ENCODE measurements around the gene SDS. TPM values are rescaled to one million over a fixed set of nuclear protein-coding genes. Genes with fewer than 3 reads are reported as not detected.
"Not testable (repeated sequence)": the region's sequence is repeated elsewhere in the genome, so short reads cannot be mapped to it uniquely, and the experiment has no call there.

SDS gene
- total and polyA plus RNA-seq, 8 donors, result 0.25 to 4.7 (median 1.4) TPM; not detected in 3

DNA sequence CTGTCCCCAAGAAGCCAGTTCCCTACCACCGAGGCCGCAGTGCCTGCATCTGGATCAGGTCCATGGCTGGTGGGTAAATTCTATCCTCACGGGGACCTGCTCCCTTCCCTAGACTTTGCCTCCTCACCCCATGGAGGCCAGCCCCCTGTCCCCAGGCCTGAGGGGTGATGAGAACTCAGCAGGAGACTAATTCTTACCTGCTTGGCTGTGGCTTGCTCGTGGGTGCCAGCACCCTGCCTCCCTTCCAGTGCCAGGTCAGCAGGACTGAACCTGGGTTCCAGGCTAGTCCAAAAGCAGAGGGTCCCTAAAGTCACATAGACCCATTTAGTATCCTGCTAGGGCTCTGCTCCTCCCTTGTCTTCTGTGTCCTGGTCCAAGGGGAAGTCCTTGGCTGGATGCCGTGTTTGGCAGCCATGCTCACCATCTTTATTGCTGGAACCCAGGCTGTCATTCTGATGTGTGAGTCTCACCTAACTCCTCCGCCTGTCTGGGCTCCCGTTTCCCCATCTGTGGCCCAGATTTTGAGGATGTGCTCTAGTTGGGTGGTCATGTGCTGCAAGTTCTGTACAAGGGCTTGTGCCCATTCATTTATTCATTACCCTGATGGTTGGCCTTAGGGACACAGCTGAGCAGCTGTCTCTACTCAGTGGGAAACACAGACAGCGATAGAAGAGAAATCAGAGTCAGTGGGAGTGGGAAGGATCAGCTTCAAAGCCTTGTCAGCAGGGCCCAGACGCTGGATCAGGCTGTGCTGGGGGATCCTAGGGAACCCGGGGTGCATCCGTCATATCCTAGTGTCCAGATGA lies 44.4 kb downstream of the SDS start:
- Histone ChIP-seq H3K27me3 (no peaks in the 10 kb centered on the region), H3K4me1 (peaks cover 7 to 34% (median 19%) of the 10 kb centered on the region in 4 donors), H3K36me3 (peaks cover 0 to 13% (median 3%) of the 10 kb centered on the region in 4 donors), H3K27ac (peak overlapping the region; percentile 84 to 94 (median 88)), H3K9me3 (no peaks in the 10 kb centered on the region), H3K4me3 (peak overlapping the region; percentile 77 to 92 (median 86))
- WGBS, 5 donors, result 38 to 54% (median 48%) methylated on average over 11 of the region's 11 CpGs
- intact Hi-C loops (cut with DNase I; ENCODE audit: low total_unique reads), result no loop called here
- DNase-seq, result peak in 1 of 2 donors; percentile 65
- TF ChIP-seq EP300 (IDR thresholded peaks at IDR 0.05) (no peak), POLR2A (IDR thresholded peaks at IDR 0.05) (no peak), POLR2AphosphoS5 (IDR thresholded peaks at IDR 0.05) (no peak)
- TF ChIP-seq, protein P1, sequence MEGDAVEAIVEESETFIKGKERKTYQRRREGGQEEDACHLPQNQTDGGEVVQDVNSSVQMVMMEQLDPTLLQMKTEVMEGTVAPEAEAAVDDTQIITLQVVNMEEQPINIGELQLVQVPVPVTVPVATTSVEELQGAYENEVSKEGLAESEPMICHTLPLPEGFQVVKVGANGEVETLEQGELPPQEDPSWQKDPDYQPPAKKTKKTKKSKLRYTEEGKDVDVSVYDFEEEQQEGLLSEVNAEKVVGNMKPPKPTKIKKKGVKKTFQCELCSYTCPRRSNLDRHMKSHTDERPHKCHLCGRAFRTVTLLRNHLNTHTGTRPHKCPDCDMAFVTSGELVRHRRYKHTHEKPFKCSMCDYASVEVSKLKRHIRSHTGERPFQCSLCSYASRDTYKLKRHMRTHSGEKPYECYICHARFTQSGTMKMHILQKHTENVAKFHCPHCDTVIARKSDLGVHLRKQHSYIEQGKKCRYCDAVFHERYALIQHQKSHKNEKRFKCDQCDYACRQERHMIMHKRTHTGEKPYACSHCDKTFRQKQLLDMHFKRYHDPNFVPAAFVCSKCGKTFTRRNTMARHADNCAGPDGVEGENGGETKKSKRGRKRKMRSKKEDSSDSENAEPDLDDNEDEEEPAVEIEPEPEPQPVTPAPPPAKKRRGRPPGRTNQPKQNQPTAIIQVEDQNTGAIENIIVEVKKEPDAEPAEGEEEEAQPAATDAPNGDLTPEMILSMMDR (IDR thresholded peaks at IDR 0.05), result no peak

DNA sequence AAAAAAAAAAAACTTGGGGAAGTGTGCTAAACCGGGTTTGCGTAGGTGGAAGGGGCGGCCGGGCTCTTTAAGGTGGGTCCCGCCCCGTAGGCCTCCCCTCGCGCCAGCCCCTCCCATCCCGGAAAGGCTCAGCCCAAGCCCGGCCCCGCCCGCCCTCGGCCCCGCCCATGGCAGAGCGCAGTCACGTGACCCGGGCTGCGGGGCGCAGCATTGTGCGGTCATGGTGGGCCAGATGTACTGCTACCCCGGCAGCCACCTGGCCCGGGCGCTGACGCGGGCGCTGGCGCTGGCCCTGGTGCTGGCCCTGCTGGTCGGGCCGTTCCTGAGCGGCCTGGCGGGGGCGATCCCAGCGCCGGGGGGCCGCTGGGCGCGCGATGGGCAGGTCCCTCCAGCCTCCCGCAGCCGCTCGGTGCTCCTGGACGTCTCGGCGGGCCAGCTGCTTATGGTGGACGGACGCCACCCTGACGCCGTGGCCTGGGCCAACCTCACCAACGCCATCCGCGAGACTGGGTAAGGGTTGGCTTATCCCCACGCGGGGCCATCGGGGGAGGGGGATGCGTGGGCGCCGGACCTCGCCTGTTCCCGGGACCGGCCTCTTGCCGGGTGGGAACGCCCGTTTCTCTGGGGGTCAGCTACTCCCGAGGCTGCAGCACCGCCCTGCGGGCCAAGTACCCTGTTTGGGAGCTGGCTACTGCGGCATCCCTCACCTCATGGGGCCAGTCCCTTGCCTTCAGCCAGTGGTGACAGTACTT lies 45.1 kb downstream of the SDS start, which contains the start of gene PLBD2:
PLBD2 (plus strand) TSS at position 207 of the 752 bp plus-strand sequence; CDS start at position 221, 14 bp downstream.
- peak; percentile 96 to 98 for DNase-seq
- H3K27me3 ChIP-seq, result no peaks in the 10 kb centered on the region
- no peak for TF ChIP-seq POLR2A (IDR thresholded peaks at IDR 0.05)
- peak; percentile 53 to 89 (median 67) for TF ChIP-seq POLR2AphosphoS5 (IDR thresholded peaks at IDR 0.05)
- TF ChIP-seq EP300 (IDR thresholded peaks at IDR 0.05), result no peak
- TF ChIP-seq, protein P1 (IDR thresholded peaks at IDR 0.05), result no peak
- H3K36me3 ChIP-seq, result peaks cover 0 to 5% (median 0%) of the 10 kb centered on the region in 4 donors
- intact Hi-C loops (cut with DNase I; ENCODE audit: low total_unique reads), result no loop called here
- peak within 1 kb of the TSS; percentile 77 to 92 (median 86) for H3K4me3 ChIP-seq
- WGBS, 5 donors, result 0 to 1% (median 0%) methylated on average over 25 to 67 of the region's 67 CpGs
- no peaks in the 10 kb centered on the region for H3K9me3 ChIP-seq
- H3K4me1 ChIP-seq, result peaks cover 7 to 34% (median 19%) of the 10 kb centered on the region in 4 donors
- H3K27ac ChIP-seq, result peak within 1 kb of the TSS; percentile 84 to 94 (median 88)

GRCh38 chr12:113354192-113354591 lies 49.5 kb downstream of the SDS start:
- intact Hi-C loops (cut with DNase I; ENCODE audit: low total_unique reads); DNase-seq; H3K27ac ChIP-seq; H3K36me3 ChIP-seq; H3K4me3 ChIP-seq; H3K27me3 ChIP-seq; H3K9me3 ChIP-seq: not testable (repeated sequence)
- H3K4me1 ChIP-seq, result peaks cover 4 to 15% (median 7%) of the 10 kb centered on the region in 4 donors
- 84 to 94% (median 90%) methylated on average over 7 of the region's 7 CpGs for WGBS, 5 donors

GRCh38 chr12:113351089-113351488 lies 52.6 kb downstream of the SDS start:
- no peaks in the 10 kb centered on the region for H3K4me1 ChIP-seq
- H3K27me3 ChIP-seq, result peaks cover 0 to 16% (median 0%) of the 10 kb centered on the region in 3 donors
- H3K27ac ChIP-seq, result no peak overlapping the region
- no peaks in the 10 kb centered on the region for H3K9me3 ChIP-seq
- DNase-seq, result no peak
- intact Hi-C loops (cut with DNase I; ENCODE audit: low total_unique reads), result no loop called here
- no peak overlapping the region for H3K4me3 ChIP-seq
- no peaks in the 10 kb centered on the region for H3K36me3 ChIP-seq
- TF ChIP-seq POLR2AphosphoS5 (IDR thresholded peaks at IDR 0.05) (no peak), POLR2A (IDR thresholded peaks at IDR 0.05) (no peak), EP300 (IDR thresholded peaks at IDR 0.05) (no peak)
- TF ChIP-seq, protein P1 (IDR thresholded peaks at IDR 0.05), result no peak
